Measurements from ENCODE around the gene HIPK4.

- TF ChIP-seq POLR2A (IDR thresholded peaks at IDR 0.05): no peak
- no peak for TF ChIP-seq CTCF (IDR thresholded peaks at IDR 0.05 in 8 of 11, conservative IDR thresholded peaks at IDR 0.05 in 3 of 11)
Measured at GRCh38 chr19:40392123-40392522, 2.1 kb upstream of the HIPK4 start.

Measured in spleen (tissue), 7 donors.